DMS114 treated with DMSO at 0.1 percent for 48 hours (cell line): Measurements from ENCODE around the gene BUD31.
"Not testable (repeated sequence)": the region's sequence is repeated elsewhere in the genome, so short reads cannot be mapped to it uniquely, and the experiment has no call there.

Experiments
- DNase-seq: peaks from one replicate; lab custom pipeline; 2025; ENCODE audit not compliant: unreplicated experiment; lab: John Stamatoyannopoulos, UW

The BUD31 gene

DNA sequence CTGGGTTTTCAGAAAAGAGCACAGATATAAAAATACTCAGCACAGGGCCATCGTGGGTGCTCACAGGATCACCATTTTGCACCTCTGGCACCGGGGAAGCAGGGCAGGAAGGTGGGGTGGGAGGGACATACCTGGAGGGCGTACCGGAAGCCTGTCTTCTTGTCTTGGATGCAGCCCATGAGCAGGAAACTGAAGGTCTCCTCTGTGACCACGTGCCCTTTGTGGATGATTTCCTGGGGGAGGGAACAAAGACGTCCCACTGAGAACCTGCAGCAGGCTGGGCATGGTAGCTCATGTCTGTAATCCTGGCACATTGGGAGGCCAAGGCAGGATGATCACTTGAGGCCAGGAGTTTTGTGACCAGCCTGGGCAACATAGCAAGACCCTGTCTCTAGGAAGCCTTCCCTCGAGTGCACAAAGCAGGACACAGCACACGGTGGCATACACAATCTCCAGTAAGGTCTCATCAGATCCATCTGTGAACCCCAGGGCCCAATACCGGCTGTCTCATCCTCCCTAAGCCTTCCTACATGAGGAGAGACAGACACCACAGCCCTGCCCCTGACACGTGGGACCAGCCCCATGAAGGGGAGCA, 20.3 kb downstream of the BUD31 start:
- no peak for DNase-seq

- DNase-seq, result no peak
These were observed 21.0 kb downstream of the BUD31 start for GRCh38 chr7:99429756-99430155.

GRCh38 chr7:99431756-99432540, 23.2 kb downstream of the BUD31 start:
- DNase-seq, result not testable (repeated sequence)

- no peak for DNase-seq
These were observed 24.4 kb downstream of the BUD31 start for GRCh38 chr7:99433158-99433557.

GRCh38 chr7:99437946-99438572, 29.3 kb downstream of the BUD31 start:
- no peak for DNase-seq

- peak; percentile 82 for DNase-seq
These were observed 30.1 kb downstream of the BUD31 start, which contains the start of the genes CPSF4 and PTCD1 for GRCh38 chr7:99438573-99439480. Gene CPSF4, plus strand, starts transcription at chr7:99438943. Its CDS starts 140 bp downstream, at chr7:99439083. Gene PTCD1, minus strand, starts transcription at chr7:99438798. Its CDS starts 3,556 bp downstream, at chr7:99435242.

- no peak for DNase-seq
These were observed 31.4 kb downstream of the BUD31 start for GRCh38 chr7:99440195-99440594.

- DNase-seq, result no peak
These were observed 37.3 kb downstream of the BUD31 start for GRCh38 chr7:99446096-99446495.

- no peak for DNase-seq
These were observed 39.2 kb downstream of the BUD31 start for GRCh38 chr7:99447943-99448342.

DNA sequence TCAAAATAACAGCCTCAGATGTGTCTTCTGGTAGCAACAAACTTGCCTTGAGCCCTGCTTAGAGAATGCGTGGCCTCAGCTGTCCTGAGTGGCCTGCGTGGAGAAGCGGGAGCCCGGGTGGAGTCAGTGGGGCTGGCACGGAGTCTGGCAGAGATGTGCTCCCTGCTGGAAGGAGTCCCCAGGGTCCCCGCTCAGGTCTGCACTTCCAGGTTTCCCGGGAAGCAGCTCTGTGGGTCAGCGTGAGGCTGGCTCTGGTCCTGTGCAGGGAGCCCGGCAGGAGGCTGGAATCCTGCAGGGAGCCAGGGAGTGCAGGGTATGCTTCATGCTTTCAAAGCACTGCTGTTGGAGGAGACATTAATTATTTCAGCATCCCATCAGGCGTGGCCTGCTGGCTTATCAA, 40.1 kb downstream of the BUD31 start:
- DNase-seq, result no peak

DNA sequence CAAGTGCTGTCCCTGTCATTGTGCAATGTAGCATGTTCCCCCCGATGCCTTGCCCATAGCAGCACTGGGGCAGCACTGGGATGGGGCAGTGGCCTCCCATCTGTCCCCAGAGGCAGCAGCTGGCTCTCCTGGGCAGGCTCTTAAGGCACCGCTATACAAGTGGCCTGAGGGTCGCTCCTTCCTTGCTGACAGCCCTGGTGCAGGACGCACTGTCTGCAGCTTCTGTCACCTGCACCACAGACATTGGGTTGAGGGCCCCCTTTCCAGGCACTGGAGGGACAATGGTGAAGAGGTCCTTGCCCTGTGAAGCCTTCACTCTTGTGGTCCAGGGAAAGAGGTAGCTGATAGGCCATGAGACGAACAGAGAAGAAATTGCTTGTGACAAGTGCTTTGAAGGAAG, 40.6 kb downstream of the BUD31 start:
- no peak for DNase-seq

DNA sequence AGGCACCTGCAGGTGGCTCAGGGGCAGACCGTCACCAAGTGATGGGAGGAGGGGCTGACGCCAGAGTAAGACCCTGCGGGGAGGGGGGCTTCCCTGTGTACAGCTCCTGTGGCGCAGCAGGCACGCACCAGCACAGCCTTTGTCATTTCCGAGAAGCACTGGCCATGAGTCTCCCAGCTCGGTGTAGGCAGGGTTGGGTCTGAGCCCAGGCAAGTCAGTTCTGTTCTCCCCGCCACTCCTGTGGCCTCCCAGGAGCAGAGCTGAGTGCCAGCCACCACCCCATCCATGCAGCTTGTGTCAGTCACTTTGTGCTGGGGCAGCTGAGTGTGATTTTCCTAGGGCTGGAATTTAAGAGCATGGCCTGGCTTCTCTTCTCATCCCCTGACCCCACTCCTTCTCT, 43.2 kb downstream of the BUD31 start:
- DNase-seq, result no peak

DNA sequence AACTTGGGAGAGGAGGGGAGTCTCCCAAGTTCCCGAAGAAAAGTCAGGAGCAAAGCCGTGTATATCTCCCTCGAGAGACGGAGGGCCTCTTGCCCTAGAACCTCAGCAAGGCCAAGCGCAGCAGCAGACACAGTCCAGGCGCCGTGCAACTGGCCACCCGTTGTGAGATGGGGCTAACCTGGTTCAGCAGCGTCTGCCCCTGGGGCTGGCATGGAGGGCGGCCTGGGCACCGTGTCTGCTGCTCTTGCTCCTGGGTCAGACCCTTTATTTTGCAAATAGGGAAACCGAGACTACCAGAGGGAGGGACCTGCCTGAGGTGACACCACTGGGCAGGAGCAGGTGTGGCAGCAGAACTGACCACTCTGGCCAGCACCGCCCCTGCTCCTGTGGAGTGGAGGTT, 43.8 kb downstream of the BUD31 start:
- no peak for DNase-seq

DNA sequence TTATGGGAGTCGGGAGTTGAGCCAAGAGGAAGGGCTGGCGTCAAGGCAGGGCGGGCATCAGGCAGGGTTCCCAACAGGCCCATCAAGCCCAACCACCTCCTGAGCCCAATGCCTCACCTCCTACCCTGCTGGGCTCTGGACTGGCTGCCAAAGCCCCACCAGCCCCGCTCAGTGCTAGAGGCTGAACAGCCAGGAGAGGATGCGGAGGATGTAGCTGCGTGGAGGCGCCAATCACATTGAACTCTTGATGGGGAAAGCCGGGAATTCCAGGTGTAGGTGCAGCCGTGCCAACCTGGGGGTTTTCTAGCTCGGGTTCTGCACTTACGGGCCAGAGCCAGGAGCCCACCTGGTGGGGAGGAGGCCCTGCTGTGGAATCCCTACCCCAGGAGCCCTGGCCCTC, 44.3 kb downstream of the BUD31 start:
- DNase-seq, result no peak

GRCh38 chr7:99455874-99456273, 47.1 kb downstream of the BUD31 start:
- DNase-seq, result no peak

DNA sequence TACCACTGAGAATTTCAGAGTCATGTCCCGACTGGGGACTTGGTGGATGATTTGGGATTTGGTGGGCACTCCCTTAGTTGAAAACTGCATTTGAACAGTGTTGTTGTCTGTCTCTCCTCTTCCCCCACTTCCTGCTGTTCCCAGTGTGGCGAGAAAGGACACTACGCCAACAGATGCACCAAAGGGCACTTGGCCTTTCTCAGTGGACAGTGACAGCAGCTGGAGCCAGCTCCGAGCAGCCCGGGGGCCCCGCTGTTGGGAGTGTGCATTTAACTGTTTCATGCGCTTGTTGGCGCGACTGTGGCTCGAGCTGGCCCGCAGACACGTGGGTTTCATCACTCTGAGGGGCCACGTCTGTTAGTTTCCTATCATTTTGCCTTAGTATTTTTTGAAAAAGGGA, 47.5 kb downstream of the BUD31 start:
- no peak for DNase-seq

- DNase-seq, result no peak
These were observed 48.4 kb downstream of the BUD31 start for GRCh38 chr7:99457050-99457649.

GRCh38 chr7:99457650-99458493, 49.1 kb downstream of the BUD31 start:
- DNase-seq, result no peak

- DNase-seq, result no peak
These were observed 50.3 kb downstream of the BUD31 start for GRCh38 chr7:99459087-99459486.

GRCh38 chr7:99460651-99461050, 51.9 kb downstream of the BUD31 start:
- no peak for DNase-seq
